K562 (cell line): ENCODE data around the gene SLC6A9. TPM values are rescaled to one million over a fixed set of nuclear protein-coding genes. Genes with fewer than 3 reads are reported as not detected.
A peak's percentile ranks its signal among the peaks of the same experiment; 100 is the strongest.

Experiments
- ATAC-seq: fragments of 200-7000 bp; cut with Tn5 transposase; 3 replicates; pipeline ENCODE4 v1.9.1; 2020; ENCODE audit warnings: moderate library complexity
- BruUV-seq: library from RNA; stranded (reverse); fragments of 400-500 nt; replicated peaks from 2 replicates; lab custom pipeline; 2021; lab: Mats Ljungman, UMichigan
- CTCF ChIA-PET: fragments of 300-600 bp; formaldehyde crosslinking; extraction: SDS; loops from one replicate; lab custom pipeline; 2021; ENCODE audit warnings: low intra/inter-chr PET ratio; lab: Yijun Ruan, JAX
- POLR2A ChIA-PET: fragments of 300-600, 350-650 bp; sonication (Branson Sonifier 250); formaldehyde crosslinking; extraction: SDS; loops from one replicate; lab custom pipeline; 2021; ENCODE audit warnings: antibody characterized with exemption, inconsistent platforms; lab: Yijun Ruan, JAX
- DNase-seq, 4 experiments: peaks; one replicate each; pipeline versions ENCODE4 v3.0.0 to v3.0.0-alpha.2; 2011 to 2018; ENCODE audit warnings: low spot score in 3 of 4, mixed read lengths in 3 of 4; ENCODE audit errors: extremely low read depth in 1 of 4
- FAIRE-seq: peaks from 2 replicates; lab custom pipeline; 2011; peaks lifted over from hg19 to GRCh38; lab: Jason Lieb, UNC
- H2AFZ ChIP-seq: 2 replicates; pipeline ENCODE4 v1.6.0; 2011; ENCODE audit warnings: low read depth, low read length, control low read depth, inconsistent platforms
- H3K27ac ChIP-seq: fragments of 200-600 bp; 3 replicates; pipeline ENCODE4 v1.8.0; 2011; ENCODE audit warnings: low read depth, mild to moderate bottlenecking, control low read depth, inconsistent platforms, low read length, moderate library complexity, mixed read lengths; ENCODE audit errors: extremely low read depth
- H3K27me3 ChIP-seq, 2 experiments: fragments of 300-600 bp in 1 of 2; 2 replicates in 1 of 2; 3 replicates in 1 of 2; pipeline versions ENCODE4 v1.6.0 to v1.8.0; 2011; ENCODE audit warnings: inconsistent platforms in 2 of 2, low read length in 2 of 2, mild to moderate bottlenecking in 1 of 2, mixed read lengths in 1 of 2, moderate library complexity in 1 of 2; ENCODE audit not compliant: control insufficient read depth in 2 of 2, insufficient read depth in 2 of 2
- H3K36me3 ChIP-seq: fragments of 300-600 bp; 3 replicates; pipeline ENCODE4 v1.8.0; 2011; ENCODE audit warnings: mild to moderate bottlenecking, low read length, inconsistent platforms; ENCODE audit not compliant: control insufficient read depth, insufficient read depth
- H3K4me1 ChIP-seq, 2 experiments: fragments of 200-600 bp in 1 of 2; replicated peaks in 1 of 2; 2 replicates in 1 of 2; 3 replicates in 1 of 2; pipeline versions ENCODE4 v1.5.1 to v1.8.0; 2011; ENCODE audit warnings: inconsistent platforms in 2 of 2, low read length in 2 of 2, mild to moderate bottlenecking in 1 of 2, mixed read lengths in 1 of 2, moderate library complexity in 1 of 2; ENCODE audit not compliant: control insufficient read depth in 2 of 2, insufficient read depth in 2 of 2
- H3K4me2 ChIP-seq: 2 replicates; pipeline ENCODE4 v1.6.1; 2011; ENCODE audit warnings: low read length, control low read depth, inconsistent platforms, mixed read lengths; ENCODE audit not compliant: insufficient read depth
- H3K4me3 ChIP-seq: fragments of 200-600 bp; sonication (generic), shearing (Covaris generic); 2 replicates; pipeline ENCODE4 v1.5.1; 2016; ENCODE audit warnings: control low read depth, inconsistent platforms
- H3K79me2 ChIP-seq: fragments of 200-600 bp; 3 replicates; pipeline ENCODE4 v1.8.0; 2011; ENCODE audit warnings: low read length, inconsistent platforms; ENCODE audit not compliant: control insufficient read depth, insufficient read depth
- H3K9ac ChIP-seq, 2 experiments: 2 replicates each; pipeline versions ENCODE4 v1.6.0 to v1.6.1; 2011; ENCODE audit warnings: low read depth in 2 of 2, low read length in 2 of 2, control low read depth in 1 of 2, inconsistent platforms in 1 of 2, mild to moderate bottlenecking in 1 of 2, mixed read lengths in 1 of 2; ENCODE audit not compliant: insufficient read depth in 1 of 2
- H3K9me1 ChIP-seq: one replicate; pipeline ENCODE4 v1.6.0; 2011; ENCODE audit warnings: inconsistent platforms, mild to moderate bottlenecking, low read length, moderate library complexity; ENCODE audit not compliant: control insufficient read depth, insufficient read depth
- H3K9me3 ChIP-seq: replicated peaks from 2 replicates; pipeline ENCODE4 v1.5.1; 2011; ENCODE audit warnings: low read depth, low read length, inconsistent platforms; ENCODE audit not compliant: control insufficient read depth, insufficient read depth
- H4K20me1 ChIP-seq: replicated peaks from 2 replicates; pipeline ENCODE4 v1.6.1; 2011; ENCODE audit warnings: low read length, inconsistent platforms, mixed read lengths; ENCODE audit not compliant: control insufficient read depth, insufficient read depth
- ARHGAP35 ChIP-seq: fragments of 450-650 bp; IDR thresholded peaks from 2 replicates; pipeline ENCODE4 v1.6.1; 2018; ENCODE audit not compliant: partially characterized antibody
- CBX5 ChIP-seq: IDR thresholded peaks from 2 replicates; pipeline ENCODE4 v1.6.1; 2014; ENCODE audit warnings: low read depth, borderline replicate concordance
- CREBBP ChIP-seq: IDR thresholded peaks from one replicate; pipeline ENCODE4 v1.6.1; 2012; ENCODE audit warnings: low read depth, mild to moderate bottlenecking, control low read depth, inconsistent platforms, low read length
- EP400 ChIP-seq: fragments of 450-650 bp; IDR thresholded peaks from 2 replicates; pipeline ENCODE4 v1.6.1; 2017; ENCODE audit warnings: antibody characterized with exemption, mild to moderate bottlenecking, moderate library complexity
- ETV1 ChIP-seq: fragments of 450-650 bp; conservative IDR thresholded peaks from 2 replicates; pipeline ENCODE4 v1.6.1; 2016; ENCODE audit warnings: missing genetic modification characterization, control low read depth, low read depth, missing compliant biosample characterization
- MLLT1 ChIP-seq, 2 experiments: fragments of 450-650 bp; IDR thresholded peaks; 2 replicates each; pipeline ENCODE4 v1.6.1; 2016
- SLC30A9 ChIP-seq: fragments of 250-450 bp; sonication (Bioruptor Pico); IDR thresholded peaks from 2 replicates; pipeline ENCODE4 v1.8.0; 2022; ENCODE audit warnings: mild to moderate bottlenecking, moderate library complexity
- SMAD4 ChIP-seq: fragments of 250-450 bp; sonication (Bioruptor Pico); conservative IDR thresholded peaks from 2 replicates; pipeline ENCODE4 v1.8.0; 2021; ENCODE audit warnings: inconsistent platforms, mild to moderate bottlenecking, moderate library complexity
- TEAD2 ChIP-seq: fragments of 450-650 bp; IDR thresholded peaks from 2 replicates; pipeline ENCODE4 v1.6.1; 2016; ENCODE audit warnings: missing genetic modification characterization, control low read depth, missing compliant biosample characterization
- U2AF2 ChIP-seq: fragments of 200-400 bp; formaldehyde crosslinking; optimal IDR thresholded peaks from 2 replicates; pipeline ENCODE3; 2017; ENCODE audit warnings: low read depth, mild to moderate bottlenecking, low read length
- ZBED1 ChIP-seq: IDR thresholded peaks from 2 replicates; pipeline ENCODE4 v1.6.1; 2014
- ZNF124 ChIP-seq: sonication (generic); formaldehyde crosslinking; IDR thresholded peaks from 2 replicates; pipeline ENCODE4 v1.8.1; 2022; ENCODE audit warnings: missing genetic modification reagents
- ZNF165 ChIP-seq: fragments of 250-450 bp; sonication (Bioruptor Pico); IDR thresholded peaks from 2 replicates; pipeline ENCODE4 v1.4.0; 2020; ENCODE audit warnings: borderline replicate concordance
- ZNF644 ChIP-seq: fragments of 200-800 bp; sonication (Bioruptor generic); IDR thresholded peaks from 2 replicates; pipeline ENCODE4 v1.6.1; 2016; ENCODE audit warnings: low read depth, missing genetic modification characterization, missing compliant biosample characterization
- WGBS: fragments of 100-300 bp; shearing (Covaris generic); methylation state at CpG from one replicate; pipeline ENCODE4 v1.1.6; 2016; ENCODE audit warnings: low coverage, mixed read lengths; ENCODE audit not compliant: insufficient coverage; ENCODE audit errors: missing lambda C conversion rate; 5-methylcytosine and 5-hydroxymethylcytosine counted together
- in situ Hi-C: fragments of 300-500 bp; cut with MboI; formaldehyde crosslinking; loops from 4 replicates; pipeline ENCODE4 v1.15.0; 2018; ENCODE audit warnings: inconsistent platforms, mixed read lengths
- intact Hi-C: fragments of 100-400 bp; cut with micrococcal nuclease; formaldehyde crosslinking; loops from 2 replicates; pipeline ENCODE4 v1.14.2; 2022
- polyA plus RNA-seq, 8 experiments: library from polyadenylated mRNA; depleted of rRNA in 4 of 8; stranded (reverse) in 5 of 8; unstranded in 3 of 8; fragments of >200 nt; fragmentation: Nextera tagmentation in 2 of 8; fragmentation: Illumina TruSeq in 1 of 8; extraction: Ambion mirVana in 2 of 8; extraction: Trizol in 1 of 8; gene quantifications; 2 replicates each; pipeline versions ENCODE4 v1.2.1 to v1.2.3, GENCODE V29; 2011 to 2014; ENCODE audit warnings: inconsistent platforms in 1 of 8, missing spikeins in 1 of 8
- total RNA-seq, 7 experiments: library from RNA; depleted of rRNA in 6 of 7; stranded (reverse); fragments of >200 nt in 6 of 7; fragmentation: Illumina TruSeq in 2 of 7; extraction: Trizol in 2 of 7; gene quantifications; 2 replicates each; pipeline versions ENCODE4 v1.2.1 to v1.2.3, GENCODE V29; 2011 to 2021; ENCODE audit warnings: low replicate concordance in 1 of 7

The SLC6A9 gene
- total and polyA plus RNA-seq, 9 of the 15 experiments (the other 6 are each of a cell fraction or from before 2014, with no cell fraction given) = 0.17 to 18.7 (median 2.9) TPM

GRCh38 chr1:44047131-44047530 lies 15.9 kb upstream of the SLC6A9 start:
- CTCF ChIA-PET = interaction anchor here (0.8 to 3.2 kb wide), 5 partner anchors 10 to 284 kb away, joined by 3 to 33 read pairs (median 5); no protein-coding TSS in a partner anchor
- FAIRE-seq (no peak), DNase-seq (no peak), ATAC-seq (no peak)
- Histone ChIP-seq H3K9me1 (no peaks in the 10 kb centered on the region), H3K9me3 (no peaks in the 10 kb centered on the region), H3K9ac (no peak overlapping the region), H3K4me3 (no peak overlapping the region), H3K79me2 (no peaks in the 10 kb centered on the region), H3K4me2 (peak overlapping the region; percentile 83), H3K4me1 (peaks cover 28 to 43% of the 10 kb centered on the region in 2 experiments; a peak in 4 of 5 replicates), H3K27ac (peak overlapping the region; percentile 93; the same call in 1 of the 3 replicates), H3K36me3 (no peaks in the 10 kb centered on the region), H3K27me3 (no peaks in the 10 kb centered on the region), H2AFZ (peak overlapping the region; percentile 97), H4K20me1 (no peaks in the 10 kb centered on the region)
- POLR2A ChIA-PET = interaction anchor here (0.6 to 2.4 kb wide), 7 partner anchors 10 to 452 kb away, joined by 3 to 17 read pairs (median 5); no protein-coding TSS in a partner anchor
- no peak for TF ChIP-seq TEAD2
- no peak for TF ChIP-seq ZNF644 (tag)
- no peak for TF ChIP-seq EP400
- no peak for TF ChIP-seq ZNF165
- no peak for TF ChIP-seq ZNF124 (CRISPR knock-in tag)
- no peak for TF ChIP-seq ZBED1
- TF ChIP-seq SMAD4 = no peak
- TF ChIP-seq CBX5 = no peak
- no peak for TF ChIP-seq MLLT1 (IDR thresholded peaks at IDR 0.05)
- no peak for TF ChIP-seq SLC30A9 (CRISPR knock-in tag)
- no peak for TF ChIP-seq ARHGAP35
- no peak for TF ChIP-seq ETV1 (tag)
- TF ChIP-seq CREBBP = no peak
- no peak for TF ChIP-seq U2AF2
- 47% methylated on average over 1 of the region's 1 CpG for WGBS
- in situ Hi-C loops (loop anchor here (5.0 kb wide), 1 partner anchor 520 kb away; no protein-coding TSS in a partner anchor), intact Hi-C loops (loop anchor here (1.0 to 5.0 kb wide), 5 partner anchors 42 to 820 kb away; partner anchors contain the start of gene ARTN)
- BruUV-seq = no TSS peak
